HL-60 (cell line): ENCODE data around the gene PAPPA2.

Experiments used
- CTCF ChIP-seq: IDR thresholded peaks from one replicate; pipeline ENCODE4 v1.5.1; 2011; ENCODE audit warnings: low read length, control low read depth, inconsistent platforms; ENCODE audit not compliant: insufficient read depth
- POLR2AphosphoS5 ChIP-seq: IDR thresholded peaks from 2 replicates; pipeline ENCODE4 v1.6.1; 2012; ENCODE audit warnings: low read depth
- SPI1 ChIP-seq: IDR thresholded peaks from 2 replicates; pipeline ENCODE4 v1.6.1; 2012; ENCODE audit warnings: low read depth, mild to moderate bottlenecking, borderline replicate concordance

- TF ChIP-seq SPI1 (no peak), CTCF (no peak), POLR2AphosphoS5 (no peak)
Measured at GRCh38 chr1:176461576-176461975, 1.4 kb upstream of the PAPPA2 start.
